Astrocyte (in vitro differentiated cells and primary cell): ENCODE data around the gene S100A9.

Experiments used
- EZH2 ChIP-seq: IDR thresholded peaks from 2 replicates; pipeline ENCODE4 v1.6.1; 2012; ENCODE audit warnings: mild to moderate bottlenecking, low read length, inconsistent platforms; ENCODE audit not compliant: insufficient read depth
- TF ChIP-seq, protein P1 (sequence below): IDR thresholded peaks from 2 replicates; pipeline ENCODE4 v1.5.1; 2011; ENCODE audit warnings: low read depth, mild to moderate bottlenecking, inconsistent platforms, low read length, moderate library complexity; ENCODE audit not compliant: insufficient read depth

GRCh38 chr1:153400244-153400643, 42.6 kb downstream of the S100A9 start:
- TF ChIP-seq, protein P1, sequence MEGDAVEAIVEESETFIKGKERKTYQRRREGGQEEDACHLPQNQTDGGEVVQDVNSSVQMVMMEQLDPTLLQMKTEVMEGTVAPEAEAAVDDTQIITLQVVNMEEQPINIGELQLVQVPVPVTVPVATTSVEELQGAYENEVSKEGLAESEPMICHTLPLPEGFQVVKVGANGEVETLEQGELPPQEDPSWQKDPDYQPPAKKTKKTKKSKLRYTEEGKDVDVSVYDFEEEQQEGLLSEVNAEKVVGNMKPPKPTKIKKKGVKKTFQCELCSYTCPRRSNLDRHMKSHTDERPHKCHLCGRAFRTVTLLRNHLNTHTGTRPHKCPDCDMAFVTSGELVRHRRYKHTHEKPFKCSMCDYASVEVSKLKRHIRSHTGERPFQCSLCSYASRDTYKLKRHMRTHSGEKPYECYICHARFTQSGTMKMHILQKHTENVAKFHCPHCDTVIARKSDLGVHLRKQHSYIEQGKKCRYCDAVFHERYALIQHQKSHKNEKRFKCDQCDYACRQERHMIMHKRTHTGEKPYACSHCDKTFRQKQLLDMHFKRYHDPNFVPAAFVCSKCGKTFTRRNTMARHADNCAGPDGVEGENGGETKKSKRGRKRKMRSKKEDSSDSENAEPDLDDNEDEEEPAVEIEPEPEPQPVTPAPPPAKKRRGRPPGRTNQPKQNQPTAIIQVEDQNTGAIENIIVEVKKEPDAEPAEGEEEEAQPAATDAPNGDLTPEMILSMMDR = no peak
- TF ChIP-seq EZH2 = no peak
